DMS79 (cell line): ENCODE data around the gene GPR15.
A peak's percentile ranks its signal among the peaks of the same experiment; 100 is the strongest.

Source experiments
- DNase-seq: peaks from one replicate; lab custom pipeline; 2025; lab: John Stamatoyannopoulos, UW

The GPR15 gene

DNA sequence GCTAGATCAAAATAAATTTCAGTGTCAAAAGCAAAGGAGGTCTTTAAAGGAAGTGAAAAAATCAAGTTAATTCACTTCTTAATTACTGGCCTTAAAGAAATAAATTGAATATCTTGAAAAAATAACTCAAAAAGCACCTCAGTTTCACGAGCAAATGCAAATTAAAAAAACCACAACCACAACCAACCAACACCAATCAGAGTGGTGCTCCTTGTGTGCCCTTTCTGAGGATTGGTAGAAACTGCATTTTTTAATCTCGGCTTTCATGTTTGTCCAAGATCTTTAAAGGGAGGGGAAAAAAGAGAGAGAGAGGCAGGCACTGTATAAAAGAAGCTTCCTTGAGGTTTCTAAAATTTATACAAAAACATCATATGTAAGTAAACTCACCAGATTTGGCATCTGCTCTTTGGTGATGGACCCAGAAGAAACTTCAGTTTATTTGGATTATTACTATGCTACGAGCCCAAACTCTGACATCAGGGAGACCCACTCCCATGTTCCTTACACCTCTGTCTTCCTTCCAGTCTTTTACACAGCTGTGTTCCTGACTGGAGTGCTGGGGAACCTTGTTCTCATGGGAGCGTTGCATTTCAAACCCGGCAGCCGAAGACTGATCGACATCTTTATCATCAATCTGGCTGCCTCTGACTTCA, at the start of gene GPR15:
TSS of gene GPR15 (plus strand) at position 357 of the 653 bp plus-strand sequence. CDS start at position 413, 56 bp downstream.
- DNase-seq, result no peak

DNA sequence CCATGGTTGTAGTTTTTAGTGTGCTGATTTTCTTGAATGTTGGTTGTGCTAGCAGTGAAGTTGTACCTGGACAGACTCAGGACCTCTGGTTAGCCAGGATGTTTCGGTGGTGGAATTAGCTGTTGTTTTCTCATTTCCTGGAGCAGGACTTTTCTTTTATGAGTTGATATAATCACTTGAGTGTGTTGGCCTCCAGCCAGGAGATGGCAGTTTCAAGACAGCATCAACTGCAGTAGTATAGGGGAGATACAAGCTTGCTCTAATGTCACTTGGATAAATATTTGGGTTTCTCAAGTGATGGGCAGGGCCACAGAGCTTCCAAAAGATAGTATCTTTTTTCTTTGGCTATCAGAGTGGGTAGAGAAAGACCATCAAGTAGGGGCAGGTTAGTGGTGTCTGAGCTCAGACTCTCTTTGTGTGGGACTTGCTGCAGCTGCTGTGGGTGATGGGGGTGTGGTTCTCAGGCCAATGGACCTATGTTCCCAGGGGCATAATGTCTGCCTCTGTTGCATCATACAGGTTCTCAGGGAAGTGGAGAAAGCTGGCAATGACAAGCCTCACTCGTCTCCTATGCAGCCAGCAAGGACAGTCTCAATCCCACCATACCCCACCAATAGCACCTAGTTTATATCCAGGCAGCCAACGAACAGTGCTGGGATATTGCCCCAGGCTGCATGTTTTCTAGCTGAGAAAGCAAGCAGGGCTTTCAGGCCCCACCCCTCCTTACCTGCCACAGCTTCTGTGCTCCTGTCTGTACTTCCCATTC, 48.9 kb upstream of the GPR15 start:
- DNase-seq, result no peak

DNA sequence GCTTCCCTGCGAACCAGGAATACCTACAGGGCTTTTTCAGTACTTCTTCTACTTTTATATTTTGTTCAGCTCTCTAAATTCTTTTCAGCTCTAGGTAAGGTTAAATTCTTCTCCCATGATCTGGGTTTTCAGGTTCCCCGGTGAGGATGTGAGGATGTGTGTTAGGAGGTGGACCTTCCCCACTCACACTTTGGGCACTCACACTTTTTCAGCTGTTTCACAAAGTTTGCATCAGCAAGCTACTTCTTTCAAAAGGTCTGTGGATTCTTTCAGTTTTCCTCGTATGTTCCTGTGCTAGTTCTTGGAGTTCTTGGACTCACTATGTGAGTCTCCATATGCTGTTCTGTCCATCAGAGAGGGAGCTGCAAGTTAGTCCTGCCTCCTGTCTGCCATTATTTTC, 48.2 kb upstream of the GPR15 start:
- no peak for DNase-seq

DNA sequence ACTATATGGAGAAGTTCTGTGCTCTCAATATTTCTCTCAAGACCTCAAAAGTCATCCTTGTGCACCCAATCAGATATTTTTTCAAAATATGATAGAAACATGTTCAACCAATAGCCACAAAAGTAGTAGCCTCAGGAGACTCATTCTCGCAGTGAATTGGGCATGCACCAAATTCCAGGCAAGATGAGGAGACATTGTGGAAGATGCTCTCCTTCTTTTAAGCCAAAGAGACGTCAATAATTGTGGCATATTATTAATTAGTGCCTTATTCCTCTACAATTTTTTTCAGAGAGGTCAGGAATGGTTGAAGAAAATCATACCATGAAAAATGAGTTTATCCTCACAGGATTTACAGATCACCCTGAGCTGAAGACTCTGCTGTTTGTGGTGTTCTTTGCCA, 34.4 kb upstream of the GPR15 start, which contains the start of gene OR5K2:
TSS of gene OR5K2 (plus strand) at position 301 of the 400 bp plus-strand sequence. CDS start at position 301, 0 bp downstream.
- DNase-seq, result no peak

DNA sequence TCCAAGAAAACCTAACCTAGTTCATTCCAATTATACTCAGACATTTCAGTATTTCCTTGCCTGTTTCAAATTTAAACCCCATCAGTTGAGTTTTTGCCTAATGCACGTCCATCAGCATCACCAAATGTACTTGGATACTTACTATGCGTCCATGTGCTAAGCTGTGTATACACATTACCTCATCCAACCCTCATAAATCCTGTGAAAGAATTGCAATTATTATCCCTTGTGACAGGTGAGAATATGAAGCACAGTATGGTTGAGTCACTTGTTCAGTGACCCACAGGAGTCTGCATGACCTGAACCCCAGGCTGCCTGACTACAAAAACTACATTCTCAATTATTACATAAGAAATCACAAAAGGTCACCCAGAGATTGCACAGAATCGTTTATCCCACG, 31.8 kb upstream of the GPR15 start:
- DNase-seq, result no peak

DNA sequence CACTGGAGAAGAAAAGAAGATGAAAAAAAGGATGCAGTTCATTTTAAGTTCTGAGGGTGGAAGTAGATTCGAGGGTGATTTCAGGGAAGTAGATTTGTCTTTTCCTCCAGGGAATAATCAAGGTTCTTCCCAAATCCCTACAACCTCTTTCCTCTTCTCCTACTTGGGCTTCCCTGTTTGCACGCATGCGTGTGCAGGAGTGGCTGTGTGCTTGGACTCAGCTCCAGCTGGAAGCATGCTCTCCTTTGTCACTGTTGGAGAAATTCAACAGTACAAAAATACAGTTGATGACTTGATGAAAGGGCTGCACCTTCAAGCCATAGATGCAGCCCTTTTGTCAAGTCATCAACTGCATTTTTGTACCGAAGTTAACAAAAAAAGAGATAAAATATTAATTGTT, 30.5 kb upstream of the GPR15 start:
- no peak for DNase-seq

DNA sequence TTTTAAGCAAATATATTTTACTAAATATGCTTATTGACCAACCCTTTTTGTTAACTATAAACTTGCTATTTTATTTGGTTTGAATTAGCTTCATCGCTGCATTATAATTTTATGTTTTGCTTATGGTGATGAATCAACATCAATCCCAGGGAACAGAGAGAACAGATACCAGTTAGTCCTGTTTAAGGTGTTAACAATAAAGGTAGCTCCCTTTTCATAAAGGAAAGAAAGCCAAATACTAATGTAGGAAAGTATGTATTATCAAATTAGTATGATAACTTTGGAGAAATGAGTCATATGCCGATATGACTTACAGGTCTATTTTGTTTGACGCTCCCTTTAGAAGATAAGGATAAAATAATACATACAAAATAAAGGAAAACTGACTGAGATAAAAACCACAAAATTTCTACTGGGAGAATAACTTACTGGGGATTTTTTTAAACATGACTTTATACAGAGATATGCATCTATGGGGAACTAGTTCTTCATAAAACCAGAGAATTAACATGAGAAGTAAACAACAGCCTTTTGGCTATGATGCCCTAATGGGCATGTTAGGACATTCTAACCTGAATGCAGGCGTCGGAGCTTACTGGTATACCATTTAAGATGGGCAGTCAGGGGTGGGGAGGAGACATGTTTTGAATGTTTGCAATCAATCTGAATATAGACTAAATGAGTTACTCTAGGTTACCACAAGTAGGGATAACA, 29.8 kb upstream of the GPR15 start:
- no peak for DNase-seq

DNA sequence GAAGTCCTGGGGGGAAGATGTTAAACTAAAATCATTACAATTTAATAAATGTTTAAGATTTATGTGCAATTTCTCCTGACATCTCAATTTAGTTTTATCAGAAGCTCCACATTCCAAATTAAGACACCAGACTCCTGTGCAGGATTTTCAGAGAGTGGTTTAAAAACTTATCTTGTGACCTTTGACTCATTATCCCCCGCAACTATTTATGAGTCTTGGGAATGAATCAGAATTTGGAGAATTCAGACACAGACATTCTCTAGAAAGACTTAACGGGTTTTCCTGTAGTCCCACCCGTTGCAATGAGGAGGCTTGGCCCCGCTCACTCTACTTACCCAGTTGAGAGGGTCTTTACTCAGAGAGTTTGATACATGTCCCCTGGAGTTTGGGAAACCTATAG, 27.2 kb upstream of the GPR15 start:
- DNase-seq, result no peak

DNA sequence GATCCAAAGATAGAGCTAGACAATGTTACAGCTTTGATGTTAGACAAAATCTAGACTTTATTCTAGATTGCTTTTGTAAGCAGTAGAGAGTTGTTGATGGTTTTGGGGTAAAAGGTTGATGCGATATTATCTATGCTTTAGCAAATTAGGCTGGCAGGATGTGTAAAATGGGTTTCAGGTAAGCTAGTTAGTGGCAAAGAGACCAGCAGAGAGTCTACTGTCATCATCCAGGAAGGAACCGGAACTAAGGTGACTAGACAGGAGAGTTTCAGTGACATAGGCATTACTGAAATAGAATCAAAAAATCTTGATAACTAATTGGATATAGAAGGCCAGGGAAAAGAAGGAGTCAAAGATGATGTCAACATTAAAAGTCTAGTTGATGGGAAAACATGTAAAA, 23.2 kb upstream of the GPR15 start:
- DNase-seq, result no peak

DNA sequence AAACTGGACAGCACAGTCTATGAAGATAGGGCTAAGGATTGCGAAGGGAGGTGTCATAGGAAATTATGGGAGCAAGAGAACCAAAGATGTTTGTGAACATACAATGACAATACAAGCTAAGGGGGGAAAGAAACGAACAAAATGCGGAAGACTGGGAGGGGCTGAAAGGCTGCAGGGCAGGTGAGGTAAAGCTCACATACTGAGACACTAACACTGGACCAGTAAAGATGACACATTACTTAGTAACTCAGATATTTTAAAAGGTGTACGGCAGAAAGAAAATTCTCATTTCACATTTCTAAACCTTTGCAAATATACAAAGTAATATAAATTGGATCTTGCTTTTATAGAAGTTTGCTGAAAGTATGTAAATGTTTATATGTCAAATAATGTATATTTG, 19.2 kb upstream of the GPR15 start:
- no peak for DNase-seq

DNA sequence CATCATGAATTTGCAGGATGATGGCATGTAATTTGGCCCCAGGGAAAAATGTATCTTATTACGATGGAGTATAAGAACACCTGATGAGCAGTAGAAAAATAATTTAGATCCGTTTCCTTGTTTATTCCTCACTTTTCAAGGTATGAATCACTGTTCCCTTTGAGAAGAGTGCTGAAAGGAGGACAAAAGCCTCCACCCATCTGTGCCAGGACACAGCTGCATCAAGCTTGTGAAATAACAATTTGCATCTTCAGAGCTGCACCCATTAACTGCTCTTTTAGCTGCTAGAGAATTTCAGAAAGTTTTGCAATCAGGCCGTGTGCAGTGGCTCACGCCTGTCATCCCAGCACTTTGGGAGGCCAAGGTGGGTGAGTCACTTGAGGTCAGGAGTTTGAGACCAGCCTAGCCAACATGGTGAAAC, 18.7 kb upstream of the GPR15 start:
- no peak for DNase-seq

DNA sequence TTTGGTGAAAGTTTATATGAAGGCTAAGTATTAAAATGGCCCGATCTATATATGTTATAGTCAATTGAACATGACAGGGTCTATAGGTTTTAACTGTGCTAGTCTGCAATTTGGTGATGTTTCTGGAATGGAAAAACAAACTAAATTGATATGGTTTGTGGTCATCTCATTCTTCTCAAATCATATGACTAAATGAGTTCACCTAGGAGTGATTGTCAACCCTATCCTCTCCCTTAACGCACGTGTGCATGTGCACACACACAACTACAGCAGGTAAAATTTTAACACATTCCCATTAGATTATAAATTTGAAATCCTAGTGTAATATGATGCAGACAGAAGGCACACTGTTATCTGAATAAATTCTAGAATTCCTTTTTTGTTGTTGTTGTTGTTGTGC, 18.0 kb upstream of the GPR15 start:
- no peak for DNase-seq

DNA sequence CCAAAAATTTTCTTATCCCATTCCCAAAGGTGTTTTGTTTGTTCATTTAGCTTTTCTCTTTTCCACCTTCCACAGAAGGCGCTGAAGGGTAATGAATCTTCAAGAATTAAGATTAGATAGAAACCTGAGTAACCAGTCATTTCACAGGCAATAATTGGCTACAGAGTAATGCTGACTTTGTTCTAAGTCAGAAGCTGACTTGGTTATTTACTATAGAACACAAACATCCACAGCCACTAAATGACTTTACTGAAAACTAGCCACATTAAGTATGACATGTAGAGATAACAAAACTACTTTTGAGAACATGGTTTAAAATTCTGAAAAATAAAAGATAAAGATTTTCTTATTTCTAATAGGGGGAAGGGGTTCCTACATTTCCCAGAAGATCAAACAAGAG, 16.8 kb upstream of the GPR15 start:
- no peak for DNase-seq

DNA sequence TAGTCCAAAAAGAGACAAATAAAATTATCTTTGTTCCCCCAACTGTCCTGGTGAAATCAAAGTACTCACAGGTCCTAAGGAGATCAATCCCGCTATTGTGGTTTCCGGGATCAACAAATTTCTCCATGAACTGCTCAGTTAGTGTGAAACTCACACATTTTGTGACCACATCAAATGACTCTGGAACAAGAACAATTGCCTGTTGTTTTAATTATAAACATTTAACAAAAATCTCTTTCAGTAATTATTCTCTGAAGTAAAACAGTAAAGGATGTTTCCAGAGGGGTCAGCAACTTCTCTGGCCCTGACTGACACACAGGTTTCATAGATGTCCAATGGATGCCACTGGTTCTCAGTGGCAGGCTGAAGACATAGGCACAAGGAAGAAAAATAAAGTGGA, 13.0 kb upstream of the GPR15 start:
- no peak for DNase-seq

DNA sequence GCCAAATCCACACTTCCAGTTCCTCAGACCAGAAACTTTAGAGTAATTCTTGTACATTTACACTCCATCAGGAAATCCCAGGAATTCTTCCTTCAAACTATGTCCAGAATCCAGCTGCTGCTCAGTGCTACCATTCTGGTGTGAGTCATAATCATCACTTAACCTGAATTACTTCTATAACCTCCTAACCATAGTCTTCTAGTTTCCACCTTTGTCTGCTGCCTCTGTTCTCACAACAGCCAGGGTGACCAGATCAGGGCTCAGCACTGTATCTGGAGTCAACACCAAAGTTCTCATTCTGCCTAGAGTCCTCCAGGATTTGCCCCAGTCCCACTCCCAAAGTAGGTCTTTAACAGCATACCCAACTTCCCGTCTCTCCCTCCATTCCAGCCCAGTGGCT, 12.4 kb upstream of the GPR15 start:
- DNase-seq, result no peak

DNA sequence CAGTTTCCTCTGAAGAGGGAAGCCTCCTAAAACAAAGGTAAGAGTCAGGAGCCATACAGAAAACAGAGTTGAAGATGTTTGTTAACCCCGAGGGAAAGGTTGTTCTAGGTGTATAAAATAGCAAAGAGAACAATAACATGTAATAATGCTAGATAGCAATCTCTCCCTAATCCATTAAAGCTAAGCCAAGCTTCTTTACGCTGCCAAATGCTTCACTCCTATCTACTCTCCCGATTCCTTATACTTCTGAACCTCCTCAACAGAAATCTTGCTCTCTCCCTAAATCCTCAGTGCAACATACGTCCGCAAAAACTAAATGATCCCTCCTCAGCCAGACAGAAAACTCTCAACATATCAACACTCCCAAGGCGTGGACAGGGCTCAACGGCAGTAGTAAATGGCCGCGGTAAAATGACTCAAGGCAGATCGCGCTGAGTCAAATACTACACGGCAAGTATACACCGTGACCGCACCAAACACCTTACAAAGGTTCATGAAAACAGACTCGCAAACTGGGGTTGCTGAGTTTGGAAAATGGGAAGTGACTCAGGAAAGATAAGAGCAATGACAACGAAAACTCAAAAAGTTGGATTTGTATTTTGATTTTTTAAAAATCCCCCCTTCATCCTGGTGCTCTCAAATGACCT, 9.8 kb upstream of the GPR15 start:
- DNase-seq, result peak; percentile 42

DNA sequence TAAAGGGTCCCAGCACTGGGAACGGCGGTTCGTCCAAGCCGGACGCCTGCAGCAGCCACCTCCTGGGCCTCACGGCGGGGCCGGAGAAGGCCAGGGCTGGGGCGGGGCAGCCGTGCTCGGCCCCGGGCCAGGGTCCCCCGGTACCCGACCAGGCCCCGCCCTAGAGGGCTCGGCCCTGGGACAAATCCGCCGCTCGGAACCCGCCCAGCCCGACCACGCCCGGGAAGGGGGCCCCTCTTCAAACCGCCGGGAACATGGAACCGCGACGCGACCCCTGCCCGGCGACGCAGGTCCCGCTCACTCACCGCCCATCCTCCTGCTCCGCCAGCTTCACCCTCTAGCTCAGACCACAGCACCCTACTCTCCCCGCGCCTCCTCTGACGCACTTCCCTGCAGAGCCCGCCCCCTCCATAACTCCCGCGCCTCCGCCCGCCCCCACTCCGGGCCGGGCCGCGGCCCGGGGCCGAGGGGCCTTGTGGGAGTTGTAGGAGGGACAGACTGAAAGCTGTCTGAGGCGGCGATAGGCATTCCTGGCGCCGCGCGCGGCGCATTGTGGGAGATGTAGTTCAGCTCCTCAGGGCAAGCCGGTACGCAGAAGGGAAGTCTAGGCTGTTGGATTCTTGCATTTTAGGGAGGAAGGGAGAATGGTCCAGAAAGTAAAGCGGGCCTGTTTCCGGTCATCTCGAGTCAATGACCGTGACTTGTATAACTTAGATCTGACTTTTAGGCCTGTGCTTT, 9.1 kb upstream of the GPR15 start, which contains the start of gene CLDND1:
TSS of gene CLDND1 (minus strand) at position 359 of the 738 bp plus-strand sequence. CDS start 1,478 bp downstream, outside the sequence.
- DNase-seq, result peak; percentile 92

DNA sequence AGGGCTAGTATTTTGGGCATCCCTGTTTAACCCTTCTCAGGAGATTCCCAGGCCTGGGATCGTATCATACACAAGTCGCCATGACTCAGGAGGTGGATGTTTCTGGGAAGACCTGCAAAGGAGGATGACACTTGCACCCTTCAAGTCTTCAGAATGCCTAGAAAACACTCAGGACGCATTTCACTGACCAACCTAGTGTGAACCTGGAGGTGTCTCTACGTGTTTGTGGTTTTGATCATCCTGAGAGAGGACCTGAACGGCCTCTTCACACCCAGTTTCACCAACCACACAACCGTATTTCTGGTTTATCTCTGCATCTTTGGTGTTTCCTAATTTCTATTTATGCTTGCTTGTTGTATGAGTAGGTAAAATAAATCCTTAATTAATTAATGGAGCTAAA, 6.3 kb upstream of the GPR15 start:
- DNase-seq, result no peak

DNA sequence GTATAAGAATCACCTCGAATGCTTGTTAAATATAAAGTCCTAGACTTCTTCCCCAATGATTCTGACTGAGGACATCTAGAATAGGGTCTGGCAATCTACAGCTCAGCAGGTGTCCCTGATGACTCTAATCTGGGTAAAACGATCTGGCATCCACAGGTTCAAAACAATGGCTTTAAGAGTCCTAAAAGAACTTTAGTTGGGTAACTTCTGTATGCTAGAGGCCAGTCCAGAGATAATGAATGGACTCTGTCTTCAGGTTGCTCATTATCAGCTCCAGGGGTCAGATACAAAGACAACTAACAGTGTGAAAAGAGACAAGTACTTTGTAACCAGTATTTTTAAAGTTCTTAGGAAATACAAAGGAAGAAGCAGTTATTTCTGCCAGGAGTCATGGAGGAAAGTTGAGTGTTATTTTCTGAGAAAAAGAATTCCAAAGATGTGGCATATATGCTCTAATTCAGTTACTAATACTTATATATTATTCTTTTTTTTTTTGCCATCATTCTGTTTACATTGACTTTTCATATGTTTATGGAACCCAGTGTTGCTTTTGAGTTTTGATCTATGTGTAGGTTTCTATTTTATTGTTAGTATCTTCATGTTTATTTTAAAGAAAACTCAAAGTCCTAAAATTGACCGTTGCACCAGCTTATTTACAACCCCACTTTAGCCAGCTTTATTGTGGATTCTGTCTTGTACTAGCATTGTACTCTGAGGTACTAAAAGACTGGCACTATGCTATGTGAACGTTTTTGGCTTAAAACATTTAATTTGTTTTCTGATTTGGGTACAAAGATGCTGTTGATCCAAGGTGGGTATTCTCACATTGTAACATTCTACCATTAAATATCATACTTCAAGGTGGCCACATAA, 3.1 kb upstream of the GPR15 start:
- no peak for DNase-seq

DNA sequence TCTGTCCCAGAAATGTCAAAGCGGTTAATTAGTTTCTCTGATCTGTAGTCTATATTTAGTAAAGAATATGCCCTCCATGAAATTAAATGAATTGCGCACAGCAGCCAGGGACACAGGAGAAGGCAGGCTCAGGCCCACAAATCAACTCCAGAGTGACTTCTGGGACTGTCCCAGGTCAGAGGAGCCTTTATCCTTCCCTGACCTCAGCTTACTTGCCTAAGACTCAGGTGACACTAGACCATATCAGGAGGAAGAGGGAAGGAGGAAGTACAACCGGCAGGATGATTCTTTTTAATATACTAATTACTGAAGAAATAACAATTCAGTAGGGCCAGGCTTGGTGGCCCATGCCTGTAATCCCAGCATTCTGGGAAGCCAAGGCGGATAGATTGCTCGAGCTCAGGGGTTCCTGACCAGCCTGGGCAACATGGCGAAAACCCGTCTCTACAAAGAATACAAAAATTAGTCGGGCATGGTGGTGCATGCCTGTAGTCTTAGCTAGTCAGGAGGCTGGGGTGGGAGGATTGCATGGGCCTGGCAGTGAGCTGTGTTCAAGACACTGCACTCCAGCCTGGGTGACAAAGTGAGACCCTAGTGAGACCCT, 1.8 kb upstream of the GPR15 start:
- DNase-seq, result no peak
